ENCODE measurements around the gene IGFBP4.
A peak's percentile ranks its signal among the peaks of the same experiment; 100 is the strongest.

Gene IGFBP4

DNA sequence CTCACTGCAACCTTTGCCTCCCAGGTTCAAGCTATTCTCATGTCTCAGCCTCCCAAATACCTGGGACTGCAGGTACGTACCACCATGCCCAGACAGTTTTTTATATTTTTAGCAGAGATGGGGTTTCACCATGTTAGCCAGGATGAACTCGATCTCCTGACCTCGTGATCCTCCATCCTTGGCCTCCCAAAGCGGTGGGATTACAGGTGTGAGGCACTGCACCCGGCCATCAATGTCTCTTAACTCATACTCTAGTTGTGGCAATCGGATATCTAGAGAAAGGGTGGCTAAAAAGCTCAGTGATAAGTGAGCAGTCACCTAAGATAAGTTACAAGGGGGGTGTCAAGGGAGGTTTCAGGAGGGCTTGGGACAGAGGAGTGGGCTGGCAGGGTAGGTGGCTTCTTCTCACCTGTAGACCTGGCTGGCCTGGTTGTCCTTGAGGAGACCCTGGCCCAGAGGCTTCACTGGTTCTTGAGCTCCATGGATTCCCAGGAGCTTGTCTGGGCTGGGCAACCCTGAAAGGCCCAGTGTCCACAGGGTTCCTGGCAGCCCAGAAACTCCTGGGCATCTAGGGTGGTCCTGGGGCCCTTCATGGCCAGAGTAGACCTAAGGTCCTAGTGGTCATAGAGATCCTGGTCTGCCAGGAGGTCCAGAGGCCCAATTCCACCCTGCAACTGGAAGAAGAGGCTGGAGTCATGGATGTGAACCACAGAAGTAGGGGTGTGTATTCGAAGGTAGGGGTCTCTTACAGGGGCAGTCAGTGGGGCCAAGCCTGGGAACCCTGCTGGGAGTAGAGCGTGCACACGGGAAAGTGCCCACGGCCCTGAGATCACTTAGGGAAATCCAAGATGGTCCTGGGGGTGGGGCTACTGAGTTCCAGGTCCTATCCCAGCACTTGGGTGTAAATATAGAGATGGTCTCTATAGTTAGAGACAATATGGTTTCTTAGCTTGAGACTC, 12.7 kb upstream of the IGFBP4 start:
- in situ Hi-C loops (cut with MboI; ENCODE audit: low pct_unique_long_range_greater_than_20kb, low sequenced_read_pairs), result no loop called here
- DNase-seq, result no peak

DNA sequence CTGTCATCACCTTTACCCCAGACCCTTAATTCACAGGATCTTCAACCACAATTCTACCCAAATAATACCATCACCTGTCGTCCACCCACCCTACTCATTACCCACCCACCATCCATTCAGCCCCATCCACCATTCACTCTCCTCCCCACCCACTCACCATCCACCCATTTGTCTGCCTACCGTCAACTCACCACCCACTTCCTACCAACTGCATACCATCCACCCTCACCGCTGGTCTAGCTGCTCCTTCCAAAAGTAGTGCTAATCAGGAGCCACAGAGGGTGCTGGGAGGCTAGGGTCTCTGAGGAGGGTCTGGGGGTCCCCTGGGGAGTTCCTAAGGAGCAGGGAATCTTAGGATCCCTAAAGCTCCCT, 12.0 kb upstream of the IGFBP4 start:
- no peak for DNase-seq
- in situ Hi-C loops (cut with MboI; ENCODE audit: low pct_unique_long_range_greater_than_20kb, low sequenced_read_pairs), result no loop called here

DNA sequence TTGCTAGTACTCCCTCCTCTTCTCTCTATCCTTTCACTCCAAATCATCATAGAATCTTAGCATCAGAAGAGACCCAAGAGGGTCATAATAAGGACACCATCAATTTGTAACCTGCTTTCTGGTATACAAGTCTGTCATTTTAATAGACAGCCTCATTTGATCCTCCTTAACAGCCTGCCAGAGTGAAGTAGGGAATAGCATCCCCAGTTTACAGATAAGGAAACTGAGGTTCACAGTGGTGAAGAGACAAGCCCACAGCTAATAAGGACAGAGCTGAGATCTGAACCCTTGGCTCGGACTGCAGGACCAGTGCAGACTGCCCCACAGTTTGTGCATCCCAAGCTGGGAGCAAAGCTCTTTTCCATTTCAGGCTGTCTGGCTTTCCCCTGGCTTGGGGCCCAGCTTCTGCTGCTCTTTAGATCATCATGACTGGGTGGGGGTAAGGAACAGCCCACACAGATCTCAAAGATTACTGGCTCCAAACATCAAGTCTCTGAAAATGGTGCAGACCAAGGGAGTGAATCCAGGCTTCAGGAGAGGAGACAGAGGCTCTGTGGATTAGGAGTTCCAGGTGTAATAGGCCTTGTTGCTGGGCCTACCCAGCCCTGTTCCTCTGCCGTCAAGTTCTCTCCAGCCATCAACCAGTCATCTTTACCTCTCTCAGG, 10.3 kb upstream of the IGFBP4 start:
- DNase-seq, result no peak

DNA sequence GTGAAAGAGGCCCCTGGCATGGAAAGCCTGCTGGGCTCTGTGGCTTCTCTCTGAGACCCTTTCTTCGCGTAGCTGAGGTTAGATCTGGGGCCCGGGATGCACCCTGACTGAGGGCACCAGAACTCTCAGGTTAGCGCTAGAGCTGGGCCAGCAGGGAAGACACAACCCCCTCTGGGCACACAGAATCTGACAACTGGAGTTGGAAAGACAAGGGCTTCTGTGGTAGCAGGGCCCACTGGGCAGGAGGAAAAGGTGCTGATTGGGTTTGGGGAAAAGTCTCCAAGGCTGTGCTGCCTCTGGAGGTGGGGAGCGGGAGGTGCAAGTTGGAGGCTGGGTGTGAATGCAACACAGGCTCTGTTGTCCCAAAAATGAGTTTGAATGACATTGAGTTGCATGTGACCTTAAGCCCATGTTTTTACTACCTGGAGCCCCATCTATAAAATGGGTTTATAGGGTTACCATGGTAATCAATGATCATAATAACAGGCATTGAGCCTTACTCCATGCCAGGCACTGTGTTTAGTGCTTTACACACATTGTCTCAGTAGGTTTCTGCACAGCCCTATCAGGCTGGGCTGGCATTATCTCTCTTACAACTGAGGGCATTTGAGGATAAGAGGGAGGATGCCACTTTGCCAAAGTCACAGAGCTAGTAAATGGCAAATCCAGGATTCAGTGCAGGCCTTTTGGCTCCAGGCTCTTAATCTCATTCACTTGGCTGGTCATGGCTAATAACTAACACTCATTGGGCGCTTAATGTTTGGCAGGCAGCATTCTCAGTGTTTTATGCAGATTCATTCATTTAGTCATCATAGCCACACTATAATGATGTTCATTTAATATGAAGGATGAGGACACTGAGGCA, 9.5 kb upstream of the IGFBP4 start:
- in situ Hi-C loops (cut with MboI; ENCODE audit: low pct_unique_long_range_greater_than_20kb, low sequenced_read_pairs), result no loop called here
- peak; percentile 39 for DNase-seq

More for the DNA sequence above, 10.3 kb upstream of the IGFBP4 start:
- in situ Hi-C loops (cut with MboI; ENCODE audit: low pct_unique_long_range_greater_than_20kb, low sequenced_read_pairs), result no loop called here

DNA sequence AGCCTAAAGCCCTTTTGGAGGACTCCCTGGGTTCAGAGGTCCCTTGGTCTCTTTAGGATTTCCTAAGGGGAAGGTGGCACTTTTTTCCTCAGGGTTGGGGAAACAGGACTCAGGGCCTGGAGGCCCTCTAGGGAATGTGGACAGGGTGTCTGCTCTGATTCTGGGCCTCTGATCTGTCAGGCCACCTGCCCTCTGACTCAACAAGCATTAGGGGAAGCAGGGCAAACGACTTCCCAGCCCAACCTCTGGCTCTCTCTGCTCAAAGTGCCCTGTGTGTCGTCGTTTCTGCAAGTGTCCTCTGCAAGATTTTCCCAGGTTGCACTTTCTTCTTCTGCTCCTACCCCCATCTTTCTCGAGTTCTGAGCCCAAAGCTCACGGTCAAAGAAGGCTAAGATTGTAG, 6.6 kb upstream of the IGFBP4 start:
- in situ Hi-C loops (cut with MboI; ENCODE audit: low pct_unique_long_range_greater_than_20kb, low sequenced_read_pairs), result no loop called here

DNA sequence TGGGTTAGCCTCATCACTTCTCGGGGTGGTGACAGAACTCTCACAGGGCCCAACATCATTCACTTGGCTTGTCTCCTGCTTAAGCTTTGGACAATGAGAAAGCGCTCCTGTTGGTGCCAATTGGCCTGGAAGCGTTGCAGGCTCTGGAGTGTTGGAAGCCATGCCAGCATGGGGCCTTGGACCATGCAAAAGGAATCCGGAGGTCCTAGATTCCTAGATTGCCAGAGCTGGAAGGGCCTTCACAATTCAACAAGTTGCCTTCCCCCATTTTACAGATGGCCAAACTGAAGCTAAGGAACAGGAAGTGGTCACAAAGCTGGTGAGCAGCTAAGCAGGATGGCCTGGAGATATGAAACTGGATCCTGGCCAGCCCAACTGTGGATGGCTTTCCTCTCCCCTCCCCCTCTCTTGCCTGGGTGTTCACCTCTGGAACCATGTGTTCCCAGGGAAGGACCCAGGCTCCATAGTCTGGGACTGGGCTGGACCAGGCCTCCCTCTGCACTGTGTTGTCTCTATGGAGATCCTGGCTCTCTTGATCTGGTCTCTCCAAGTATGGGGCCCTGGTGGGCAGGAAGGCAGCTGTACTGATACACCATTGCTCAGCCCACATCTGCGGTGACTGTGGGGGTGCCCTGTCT, 6.0 kb upstream of the IGFBP4 start:
- in situ Hi-C loops (cut with MboI; ENCODE audit: low pct_unique_long_range_greater_than_20kb, low sequenced_read_pairs), result no loop called here
- peak; percentile 67 for DNase-seq

More for the DNA sequence above, 6.6 kb upstream of the IGFBP4 start:
- no peak for DNase-seq

DNA sequence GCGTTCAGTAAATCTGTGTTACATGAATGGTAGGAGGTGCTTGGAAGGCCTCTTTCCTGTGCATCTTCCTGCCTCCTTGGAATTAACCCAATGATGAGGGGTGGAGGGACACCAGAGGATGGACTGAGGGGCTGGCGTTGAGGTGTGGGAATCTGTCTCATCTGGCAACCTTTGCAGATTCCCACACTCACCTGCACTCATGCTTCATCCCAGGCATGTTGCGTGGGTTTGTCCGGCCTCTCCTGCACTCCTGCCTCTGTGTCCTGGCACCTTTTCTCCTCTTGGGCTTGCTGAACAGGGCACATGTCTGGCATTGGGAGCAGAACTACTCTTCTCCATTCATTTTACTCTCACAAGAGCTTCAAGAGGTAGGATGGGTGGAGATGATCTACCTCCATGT, 3.1 kb upstream of the IGFBP4 start:
- no peak for DNase-seq
- in situ Hi-C loops (cut with MboI; ENCODE audit: low pct_unique_long_range_greater_than_20kb, low sequenced_read_pairs), result no loop called here

DNA sequence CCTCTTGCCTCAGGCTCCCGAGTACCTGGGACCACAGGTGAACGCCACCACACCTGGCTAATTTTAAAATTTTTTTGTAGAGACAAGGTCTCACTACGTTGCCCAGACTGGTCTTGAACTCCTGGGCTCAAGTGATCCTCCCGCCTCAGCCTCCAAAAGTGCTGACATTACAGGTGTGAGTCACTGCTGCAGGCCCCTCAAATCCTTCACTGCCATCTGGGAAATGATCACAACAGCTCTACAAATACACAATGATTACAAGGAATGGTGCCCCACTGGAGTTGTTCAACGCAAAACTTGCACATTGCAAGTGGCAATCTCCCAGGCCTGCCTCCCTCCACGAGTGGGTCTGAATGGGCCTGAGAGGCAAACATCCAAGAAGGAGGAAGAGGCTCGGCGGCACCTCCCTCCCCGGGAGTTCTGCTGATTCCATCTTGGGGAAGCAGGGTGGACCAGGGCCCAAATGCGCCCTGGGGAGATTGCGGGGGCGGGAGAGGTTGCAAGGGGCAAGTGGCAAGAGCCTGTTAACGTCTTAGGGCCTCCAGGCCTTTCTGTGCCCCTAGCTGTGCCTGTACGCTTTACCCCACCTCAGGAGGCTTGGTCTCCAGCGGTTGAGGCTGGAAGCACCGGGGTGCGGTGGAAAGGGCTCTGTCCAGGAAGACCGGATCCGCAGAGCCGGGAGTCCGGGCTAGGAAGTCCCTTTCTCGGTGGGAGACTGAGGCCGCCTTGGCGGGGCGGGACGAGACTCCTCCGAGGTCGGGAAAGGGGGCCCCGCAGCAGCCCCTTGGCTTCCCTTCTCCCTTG, 656 bp upstream of the IGFBP4 start:
- peak; percentile 56 for DNase-seq
- in situ Hi-C loops (cut with MboI; ENCODE audit: low pct_unique_long_range_greater_than_20kb, low sequenced_read_pairs), result no loop called here

DNA sequence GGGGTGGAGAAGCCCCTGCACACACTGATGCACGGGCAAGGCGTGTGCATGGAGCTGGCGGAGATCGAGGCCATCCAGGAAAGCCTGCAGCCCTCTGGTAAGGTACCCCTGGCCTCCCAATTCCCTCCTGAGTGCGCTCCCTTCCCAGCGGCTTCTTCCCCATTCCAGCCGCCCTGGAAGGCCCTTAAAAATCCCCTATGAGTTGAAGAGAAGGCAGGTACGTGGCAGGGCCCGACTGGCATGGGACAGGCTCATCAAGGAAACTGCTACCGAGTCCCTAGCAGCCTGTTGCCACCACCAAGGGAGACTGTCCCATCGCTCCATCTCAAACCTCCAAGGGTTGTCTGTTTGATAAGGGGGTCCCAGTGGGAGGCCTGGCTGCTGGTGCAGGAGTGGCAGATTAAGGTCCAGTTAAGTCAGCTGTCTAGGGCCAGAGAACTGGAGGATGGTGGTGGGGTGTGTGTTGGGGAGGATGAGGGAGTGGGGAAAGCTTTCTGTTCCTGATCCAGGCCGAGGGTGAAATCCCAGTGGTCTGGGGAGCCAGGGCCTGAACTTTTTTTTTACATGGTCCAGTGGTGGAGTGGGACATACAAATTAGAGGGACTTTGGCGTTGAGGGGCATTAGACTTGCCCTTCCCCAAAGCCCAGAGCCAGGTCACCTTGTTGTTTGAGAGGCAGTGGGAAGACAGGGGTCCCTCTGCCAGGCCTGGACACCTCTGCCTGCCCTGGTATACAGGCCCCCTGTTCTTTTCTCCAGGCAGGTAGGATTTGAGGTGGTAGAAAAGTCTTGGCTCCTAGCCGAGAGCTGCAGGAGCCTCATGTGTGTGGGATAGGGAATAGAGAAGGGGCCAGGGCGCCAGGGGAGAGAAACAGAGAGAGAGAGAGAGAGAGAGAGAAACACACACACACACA, 994 bp downstream of the IGFBP4 start:
- no peak for DNase-seq
- in situ Hi-C loops (cut with MboI; ENCODE audit: low pct_unique_long_range_greater_than_20kb, low sequenced_read_pairs), result no loop called here

DNA sequence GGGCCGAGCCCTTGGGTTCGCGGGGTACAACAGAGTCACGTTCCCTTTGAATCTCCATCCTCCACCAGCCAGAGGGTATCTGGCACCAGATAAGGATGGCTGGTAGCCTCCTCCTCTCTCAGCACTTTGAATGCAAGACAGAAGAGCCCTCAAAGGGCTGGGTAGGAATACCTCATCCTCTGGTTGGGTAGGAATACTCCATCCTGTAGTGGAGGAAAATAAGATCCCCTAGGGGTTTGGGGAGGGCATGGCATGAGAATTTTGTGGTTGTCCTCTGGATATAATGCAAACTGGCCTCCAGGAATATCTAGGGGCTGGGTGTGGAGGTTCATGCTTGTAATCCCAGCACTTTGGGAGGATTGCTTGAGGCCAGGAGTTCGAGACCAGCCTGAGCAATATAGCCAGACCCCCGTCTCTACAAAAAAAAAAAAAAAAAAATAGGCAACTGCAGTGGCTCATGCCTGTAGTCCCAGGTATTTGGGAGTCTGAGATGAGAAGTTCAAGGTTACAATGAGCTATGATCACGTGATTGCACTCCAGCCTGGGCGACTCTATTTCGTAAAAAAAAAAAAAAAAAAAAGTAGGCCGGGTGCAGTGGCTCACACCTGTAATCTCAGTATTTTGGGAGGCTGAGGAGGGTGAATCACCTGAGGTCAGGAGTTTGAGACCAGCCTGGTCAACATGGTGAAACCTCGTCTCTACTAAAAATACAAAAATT, 2.7 kb downstream of the IGFBP4 start:
- in situ Hi-C loops (cut with MboI; ENCODE audit: low pct_unique_long_range_greater_than_20kb, low sequenced_read_pairs), result no loop called here

DNA sequence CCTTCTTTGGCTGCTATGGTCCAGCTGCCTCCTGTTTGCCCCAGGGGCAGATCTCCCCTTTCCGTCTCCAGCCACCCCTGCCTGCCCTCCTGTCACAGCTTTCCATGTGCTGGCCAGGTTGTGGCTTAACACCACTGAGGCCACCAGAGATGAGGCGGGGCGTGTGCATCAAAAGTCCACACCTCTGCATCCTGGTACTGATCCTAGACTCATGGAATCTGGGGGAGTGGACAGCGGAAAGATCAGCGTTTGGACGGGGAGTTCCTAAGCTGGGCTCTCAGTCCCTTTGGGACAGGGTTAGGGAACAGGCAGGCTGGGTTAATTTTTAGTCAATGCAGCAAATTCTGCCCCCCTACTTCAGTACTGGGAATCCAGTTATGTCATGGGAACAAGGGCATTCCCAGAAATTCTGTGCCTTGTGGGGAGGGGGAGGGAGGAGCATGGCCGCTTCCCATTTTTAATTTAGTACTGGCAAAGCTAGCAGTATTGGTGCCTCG, 3.9 kb downstream of the IGFBP4 start:
- in situ Hi-C loops (cut with MboI; ENCODE audit: low pct_unique_long_range_greater_than_20kb, low sequenced_read_pairs), result no loop called here
- DNase-seq, result no peak

More for the DNA sequence above, 2.7 kb downstream of the IGFBP4 start:
- no peak for DNase-seq

DNA sequence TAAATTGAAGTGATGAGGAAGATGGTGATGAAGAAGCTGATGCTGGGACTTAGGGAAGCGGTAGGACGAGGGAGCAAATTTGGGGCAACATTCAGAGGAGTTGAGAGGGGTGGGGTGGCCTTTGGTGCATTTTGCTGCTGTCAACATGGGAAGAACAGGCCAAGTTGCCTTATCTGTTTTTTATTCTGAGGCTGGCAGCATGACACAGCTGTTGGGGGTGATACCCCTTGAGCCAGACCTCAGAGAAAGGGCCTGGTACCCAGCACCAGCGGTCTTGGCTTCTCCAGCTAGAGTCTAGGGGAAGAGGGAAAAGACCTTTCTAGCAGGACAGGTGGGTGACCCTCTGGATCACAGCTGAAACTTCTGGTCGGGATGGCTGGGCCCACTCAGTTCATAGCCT, 4.6 kb downstream of the IGFBP4 start:
- in situ Hi-C loops (cut with MboI; ENCODE audit: low pct_unique_long_range_greater_than_20kb, low sequenced_read_pairs), result no loop called here
- DNase-seq, result no peak

DNA sequence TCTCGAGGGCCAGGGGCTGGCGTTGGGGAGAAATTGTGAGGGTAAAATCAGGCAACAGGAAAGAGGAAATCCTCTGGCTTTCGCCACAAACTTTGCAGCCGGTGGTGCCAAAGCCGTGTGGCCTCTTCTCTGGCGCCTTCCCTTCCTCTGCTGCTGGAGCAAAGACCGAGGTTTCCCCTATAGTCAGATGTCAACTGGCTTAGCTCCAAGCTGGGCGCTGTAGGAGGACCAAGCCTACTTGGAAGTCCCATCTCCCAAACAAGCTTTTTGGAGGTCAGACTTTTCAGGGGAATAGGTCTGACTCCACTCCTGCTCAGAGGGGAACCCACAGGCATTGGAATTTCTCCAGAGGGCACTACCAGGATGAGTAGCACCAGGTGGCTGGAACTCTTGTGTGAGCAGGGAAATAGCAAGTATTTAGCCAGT, 5.0 kb downstream of the IGFBP4 start:
- in situ Hi-C loops (cut with MboI; ENCODE audit: low pct_unique_long_range_greater_than_20kb, low sequenced_read_pairs), result no loop called here
- DNase-seq, result peak; percentile 66

DNA sequence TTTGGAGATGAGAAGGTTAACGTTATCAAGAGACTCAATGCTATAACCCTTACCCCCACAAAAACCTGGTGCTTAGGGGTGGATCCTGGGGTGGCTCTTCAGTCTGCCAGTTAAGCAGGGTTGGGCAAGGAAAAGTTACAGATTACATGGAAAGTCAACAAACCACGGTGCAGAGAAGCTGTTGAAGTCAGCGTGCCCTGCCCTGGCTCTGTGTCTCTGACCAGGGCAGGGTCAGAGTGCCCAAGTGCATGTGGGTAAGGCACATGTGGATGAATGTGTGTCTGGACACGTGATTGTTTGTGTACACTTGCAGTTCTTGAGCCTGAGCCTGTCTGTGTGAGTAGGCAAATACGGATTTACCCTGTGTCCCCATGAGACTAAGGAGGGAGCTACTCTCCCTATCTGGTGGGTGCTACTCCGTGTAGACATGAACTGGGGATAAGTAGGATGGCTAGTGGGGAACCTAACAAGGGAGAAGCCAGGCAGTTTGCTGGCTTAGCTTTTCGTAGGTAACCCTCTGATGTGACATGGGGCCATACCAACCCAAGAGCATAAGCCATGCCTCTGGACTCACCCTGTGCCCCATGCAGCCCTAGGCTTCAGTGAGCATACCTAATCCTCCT, 5.5 kb downstream of the IGFBP4 start:
- in situ Hi-C loops (cut with MboI; ENCODE audit: low pct_unique_long_range_greater_than_20kb, low sequenced_read_pairs), result no loop called here
- DNase-seq, result no peak

DNA sequence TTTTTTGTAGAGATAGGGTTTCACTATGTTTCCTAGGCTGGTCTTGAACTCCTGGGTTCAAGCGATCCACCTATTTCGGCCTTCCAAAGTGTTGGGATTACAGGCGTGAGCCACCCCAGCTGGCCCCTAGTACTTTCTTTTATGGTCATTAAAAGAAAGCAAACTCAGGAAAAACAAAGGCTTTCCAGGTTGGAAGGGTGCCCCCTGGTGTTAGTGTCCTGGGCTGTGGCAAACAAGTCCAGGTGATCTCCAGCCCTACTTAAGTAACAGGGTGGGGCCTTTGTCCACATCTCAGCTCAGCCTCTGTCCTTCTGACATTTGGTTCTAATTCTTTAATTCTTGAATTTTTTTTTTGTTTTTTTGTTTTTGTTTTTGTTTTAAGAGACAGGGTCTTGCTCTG, 6.9 kb downstream of the IGFBP4 start:
- in situ Hi-C loops (cut with MboI; ENCODE audit: low pct_unique_long_range_greater_than_20kb, low sequenced_read_pairs), result no loop called here
- DNase-seq, result peak; percentile 60

DNA sequence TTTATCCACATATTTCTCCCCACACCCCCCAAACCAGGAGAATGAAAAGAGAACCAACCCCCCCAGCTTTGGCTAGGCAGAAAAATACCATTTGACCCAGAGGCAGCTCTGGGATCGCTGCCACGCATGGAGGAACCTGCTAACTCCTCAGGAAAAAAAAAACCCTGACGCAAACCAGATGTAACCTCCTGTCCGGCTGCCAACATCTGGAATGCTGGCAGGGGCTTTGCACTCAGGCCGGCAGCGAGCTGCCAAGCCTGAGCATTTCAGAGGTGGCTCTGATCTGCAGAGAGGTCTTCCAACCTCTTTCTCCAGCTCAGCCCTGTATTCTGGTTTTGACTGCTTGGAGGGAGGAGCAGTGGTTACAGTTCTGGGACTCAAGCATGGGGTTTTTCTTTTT, 8.2 kb downstream of the IGFBP4 start:
- in situ Hi-C loops (cut with MboI; ENCODE audit: low pct_unique_long_range_greater_than_20kb, low sequenced_read_pairs), result no loop called here
- DNase-seq, result no peak
